K562 (cell line): ENCODE measurements around the gene SLC35F5. TPM values are rescaled to one million over a fixed set of nuclear protein-coding genes. Genes with fewer than 3 reads are reported as not detected.

Experiments used
- CTCFL ChIP-seq: IDR thresholded peaks from 2 replicates; pipeline ENCODE4 v1.6.1; 2011; ENCODE audit warnings: borderline replicate concordance, low read depth, mild to moderate bottlenecking, moderate library complexity, low read length; ENCODE audit not compliant: insufficient read depth, poor library complexity, severe bottlenecking
- CUX1 ChIP-seq: fragments of 200-800 bp; sonication (Bioruptor generic); IDR thresholded peaks from 2 replicates; pipeline ENCODE4 v1.6.1; 2016; ENCODE audit warnings: missing genetic modification characterization, missing compliant biosample characterization
- EHMT2 ChIP-seq: fragments of 450-650 bp; IDR thresholded peaks from 2 replicates; pipeline ENCODE4 v1.6.1; 2018; ENCODE audit warnings: antibody characterized with exemption
- FOXA1 ChIP-seq: fragments of 450-650 bp; IDR thresholded peaks from 2 replicates; pipeline ENCODE4 v1.6.1; 2016; ENCODE audit warnings: mild to moderate bottlenecking, borderline replicate concordance
- FOXP4 ChIP-seq: sonication (generic); formaldehyde crosslinking; IDR thresholded peaks from 2 replicates; pipeline ENCODE4 v1.8.0; 2022; ENCODE audit warnings: mild to moderate bottlenecking, missing genetic modification reagents, borderline replicate concordance
- HDAC3 ChIP-seq: fragments of 450-650 bp; IDR thresholded peaks from 2 replicates; pipeline ENCODE4 v1.6.1; 2018; ENCODE audit warnings: borderline replicate concordance, mild to moderate bottlenecking, moderate library complexity; ENCODE audit not compliant: partially characterized antibody
- JUNB ChIP-seq: fragments of 450-650 bp; formaldehyde crosslinking; conservative IDR thresholded peaks from 2 replicates; pipeline ENCODE4 v1.4.0; 2020; ENCODE audit warnings: mild to moderate bottlenecking
- MBD1 ChIP-seq: fragments of 250-450 bp; sonication (Bioruptor Pico); IDR thresholded peaks from 2 replicates; pipeline ENCODE4 v1.8.0; 2022; ENCODE audit warnings: inconsistent platforms
- NR2C1 ChIP-seq, 2 experiments: fragments of 450-650 bp; IDR thresholded peaks; 2 replicates each; pipeline ENCODE4 v1.6.1; 2017; ENCODE audit warnings: mild to moderate bottlenecking in 2 of 2, antibody characterized with exemption in 1 of 2, inconsistent platforms in 1 of 2, missing compliant biosample characterization in 1 of 2, missing genetic modification characterization in 1 of 2
- RFX1 ChIP-seq: fragments of 450-650 bp; IDR thresholded peaks from 2 replicates; pipeline ENCODE4 v1.6.1; 2016; ENCODE audit warnings: mild to moderate bottlenecking, moderate library complexity
- SMARCE1 ChIP-seq: fragments of 450-650 bp; IDR thresholded peaks from 2 replicates; pipeline ENCODE4 v1.7.1; 2016; ENCODE audit warnings: mild to moderate bottlenecking
- ZBTB8A ChIP-seq: fragments of 450-650 bp; IDR thresholded peaks from 2 replicates; pipeline ENCODE4 v1.6.1; 2018; ENCODE audit warnings: mild to moderate bottlenecking, moderate library complexity; ENCODE audit not compliant: partially characterized antibody
- ZEB2 ChIP-seq: fragments of 450-650 bp; IDR thresholded peaks from 2 replicates; pipeline ENCODE4 v1.6.1; 2016
- ZKSCAN1 ChIP-seq: fragments of 150-350 bp; IDR thresholded peaks from 2 replicates; pipeline ENCODE4 v1.6.1; 2016; ENCODE audit warnings: low read depth, low read length
- ZNF124 ChIP-seq: sonication (generic); formaldehyde crosslinking; IDR thresholded peaks from 2 replicates; pipeline ENCODE4 v1.8.1; 2022; ENCODE audit warnings: missing genetic modification reagents
- ZNF134 ChIP-seq: fragments of 250-450 bp; sonication (Bioruptor Pico); conservative IDR thresholded peaks from 2 replicates; pipeline ENCODE4 v1.4.0; 2020
- ZNF76 ChIP-seq: fragments of 250-450 bp; sonication (Bioruptor Pico); IDR thresholded peaks from 2 replicates; pipeline ENCODE4 v1.4.0; 2020; ENCODE audit warnings: mild to moderate bottlenecking, moderate library complexity, borderline replicate concordance
- polyA plus RNA-seq, 8 experiments: library from polyadenylated mRNA; depleted of rRNA in 4 of 8; stranded (reverse) in 5 of 8; unstranded in 3 of 8; fragments of >200 nt; fragmentation: Nextera tagmentation in 2 of 8; fragmentation: Illumina TruSeq in 1 of 8; extraction: Ambion mirVana in 2 of 8; extraction: Trizol in 1 of 8; gene quantifications; 2 replicates each; pipeline versions ENCODE4 v1.2.1 to v1.2.3, GENCODE V29; 2011 to 2014; ENCODE audit warnings: inconsistent platforms in 1 of 8, missing spikeins in 1 of 8
- total RNA-seq, 7 experiments: library from RNA; depleted of rRNA in 6 of 7; stranded (reverse); fragments of >200 nt in 6 of 7; fragmentation: Illumina TruSeq in 2 of 7; extraction: Trizol in 2 of 7; gene quantifications; 2 replicates each; pipeline versions ENCODE4 v1.2.1 to v1.2.3, GENCODE V29; 2011 to 2021; ENCODE audit warnings: low replicate concordance in 1 of 7

SLC35F5 gene
- total and polyA plus RNA-seq, 9 of the 15 experiments (the other 6 are each of a cell fraction or from before 2014, with no cell fraction given): 4.9 to 50.7 (median 30.5) TPM

GRCh38 chr2:113756355-113757137, at the start of gene SLC35F5 (continued):
- TF ChIP-seq FOXP4 (CRISPR knock-in tag) (peak; percentile 29; the same call in 1 of the 2 replicates), ZBTB8A (no peak), CUX1 (CRISPR knock-in tag) (no peak), NR2C1 (IDR thresholded peaks at IDR 0.05) (no peak), NR2C1 (tag; IDR thresholded peaks at IDR 0.05) (no peak), CTCFL (no peak), HDAC3 (no peak), FOXA1 (no peak), ZEB2 (no peak), ZKSCAN1 (no peak), SMARCE1 (peak; percentile 67; the same call in 1 of the 2 replicates), ZNF124 (CRISPR knock-in tag) (no peak), ZNF134 (CRISPR knock-in tag) (no peak), EHMT2 (no peak), JUNB (CRISPR knock-in tag) (peak; percentile 93), ZNF76 (CRISPR knock-in tag) (peak; percentile 29; the same call in 1 of the 2 replicates), MBD1 (no peak), RFX1 (no peak)
